Measurements from ENCODE around the gene C18orf63.

DNA sequence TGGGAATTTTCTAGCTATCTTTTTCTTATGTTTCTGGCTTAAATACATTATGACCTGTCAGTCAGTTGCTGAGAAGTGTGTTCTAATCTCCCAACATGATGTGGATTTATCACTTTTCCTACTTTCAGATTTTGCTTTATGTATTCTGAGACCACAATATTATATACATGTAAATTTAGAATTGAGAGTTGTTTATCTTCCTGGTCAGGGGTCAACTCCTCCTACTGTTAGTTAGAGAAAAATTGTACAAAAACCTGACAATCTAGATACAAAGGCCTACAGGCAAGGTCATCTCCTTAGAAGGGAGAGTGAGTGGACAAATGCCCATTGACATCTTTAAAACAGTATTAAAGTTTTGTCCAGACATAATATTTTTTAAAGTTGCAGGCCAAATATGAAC, 30.6 kb downstream of the C18orf63 start:
- TF ChIP-seq, protein P1, sequence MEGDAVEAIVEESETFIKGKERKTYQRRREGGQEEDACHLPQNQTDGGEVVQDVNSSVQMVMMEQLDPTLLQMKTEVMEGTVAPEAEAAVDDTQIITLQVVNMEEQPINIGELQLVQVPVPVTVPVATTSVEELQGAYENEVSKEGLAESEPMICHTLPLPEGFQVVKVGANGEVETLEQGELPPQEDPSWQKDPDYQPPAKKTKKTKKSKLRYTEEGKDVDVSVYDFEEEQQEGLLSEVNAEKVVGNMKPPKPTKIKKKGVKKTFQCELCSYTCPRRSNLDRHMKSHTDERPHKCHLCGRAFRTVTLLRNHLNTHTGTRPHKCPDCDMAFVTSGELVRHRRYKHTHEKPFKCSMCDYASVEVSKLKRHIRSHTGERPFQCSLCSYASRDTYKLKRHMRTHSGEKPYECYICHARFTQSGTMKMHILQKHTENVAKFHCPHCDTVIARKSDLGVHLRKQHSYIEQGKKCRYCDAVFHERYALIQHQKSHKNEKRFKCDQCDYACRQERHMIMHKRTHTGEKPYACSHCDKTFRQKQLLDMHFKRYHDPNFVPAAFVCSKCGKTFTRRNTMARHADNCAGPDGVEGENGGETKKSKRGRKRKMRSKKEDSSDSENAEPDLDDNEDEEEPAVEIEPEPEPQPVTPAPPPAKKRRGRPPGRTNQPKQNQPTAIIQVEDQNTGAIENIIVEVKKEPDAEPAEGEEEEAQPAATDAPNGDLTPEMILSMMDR (IDR thresholded peaks at IDR 0.05), result no peak
- no peak for TF ChIP-seq POLR2A (IDR thresholded peaks at IDR 0.05)
